Skin of body (tissue), 2 donors: ENCODE data around the gene FPR1. TPM values are rescaled to one million over a fixed set of nuclear protein-coding genes. Genes with fewer than 3 reads are reported as not detected.
A peak's percentile ranks its signal among the peaks of the same experiment; 100 is the strongest.

Source experiments
- DNase-seq: peaks from one replicate; lab custom pipeline; 2025; lab: John Stamatoyannopoulos, UW
- total RNA-seq: library from RNA; depleted of rRNA; stranded (reverse); fragments of >200 nt; gene quantifications from one replicate; pipeline ENCODE4 v1.2.3, GENCODE V29; 2014

Gene FPR1, protein sequence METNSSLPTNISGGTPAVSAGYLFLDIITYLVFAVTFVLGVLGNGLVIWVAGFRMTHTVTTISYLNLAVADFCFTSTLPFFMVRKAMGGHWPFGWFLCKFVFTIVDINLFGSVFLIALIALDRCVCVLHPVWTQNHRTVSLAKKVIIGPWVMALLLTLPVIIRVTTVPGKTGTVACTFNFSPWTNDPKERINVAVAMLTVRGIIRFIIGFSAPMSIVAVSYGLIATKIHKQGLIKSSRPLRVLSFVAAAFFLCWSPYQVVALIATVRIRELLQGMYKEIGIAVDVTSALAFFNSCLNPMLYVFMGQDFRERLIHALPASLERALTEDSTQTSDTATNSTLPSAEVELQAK
- total RNA-seq: 9.5 TPM

DNA sequence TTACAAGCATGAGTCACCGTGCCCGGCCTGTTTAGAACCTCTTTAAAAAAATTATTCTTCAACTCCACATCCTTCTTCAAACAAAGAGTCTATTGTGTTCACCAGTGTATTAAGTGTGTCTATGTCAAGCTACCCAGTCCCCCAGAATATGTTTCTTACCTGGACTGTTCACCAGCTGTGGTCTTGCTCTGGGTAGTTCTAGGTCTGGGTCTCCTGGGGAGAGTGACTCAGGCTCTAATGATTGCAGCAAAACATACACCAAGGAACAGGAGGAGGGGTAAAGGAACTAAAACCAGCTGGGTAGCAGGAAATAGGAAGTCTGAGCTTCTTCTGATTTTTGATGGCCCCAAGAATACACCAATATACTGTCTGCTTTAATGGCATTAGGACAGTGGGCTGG lies at the start of gene FPR1:
FPR1 (minus strand) TSS at position 224 of the 400 bp plus-strand sequence. CDS start 4,884 bp downstream, outside the sequence.
- no peak for DNase-seq

DNA sequence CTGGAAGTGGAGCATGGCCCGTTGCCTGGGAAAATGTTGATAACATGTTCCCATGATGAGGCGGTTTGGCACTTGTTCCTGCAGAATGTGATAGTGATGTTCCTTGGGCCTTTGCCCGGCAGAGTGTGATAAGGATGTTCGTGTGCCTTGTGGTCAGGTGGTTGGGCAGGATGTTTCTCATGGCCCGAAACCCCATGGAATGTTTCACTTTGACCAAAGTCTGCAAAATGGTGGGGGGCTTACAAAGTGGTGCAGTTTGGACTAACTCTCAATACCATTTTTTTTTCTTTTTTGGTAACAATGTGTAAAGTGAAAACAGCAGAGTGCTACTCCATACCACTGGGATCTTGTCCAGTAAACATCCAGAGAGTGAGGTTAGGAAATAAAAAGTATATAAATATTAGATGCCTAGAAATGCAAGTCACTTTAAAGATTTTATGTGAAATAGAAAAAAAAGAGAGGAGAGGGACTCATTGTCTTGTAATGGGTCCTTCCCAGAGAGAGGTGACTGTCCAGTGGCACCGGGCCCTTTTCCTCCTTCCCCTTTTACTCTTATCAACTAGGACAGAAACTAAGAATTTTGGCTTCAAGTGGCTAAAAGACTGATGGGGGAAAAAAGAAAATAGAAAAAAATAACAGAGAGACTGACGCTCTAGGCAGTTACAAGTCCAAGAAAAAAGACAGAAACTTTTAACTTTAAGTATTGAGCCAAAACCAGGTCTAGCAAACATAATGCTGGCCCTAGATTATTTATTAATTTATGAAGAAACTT lies 49.0 kb upstream of the FPR1 start:
- no peak for DNase-seq

DNA sequence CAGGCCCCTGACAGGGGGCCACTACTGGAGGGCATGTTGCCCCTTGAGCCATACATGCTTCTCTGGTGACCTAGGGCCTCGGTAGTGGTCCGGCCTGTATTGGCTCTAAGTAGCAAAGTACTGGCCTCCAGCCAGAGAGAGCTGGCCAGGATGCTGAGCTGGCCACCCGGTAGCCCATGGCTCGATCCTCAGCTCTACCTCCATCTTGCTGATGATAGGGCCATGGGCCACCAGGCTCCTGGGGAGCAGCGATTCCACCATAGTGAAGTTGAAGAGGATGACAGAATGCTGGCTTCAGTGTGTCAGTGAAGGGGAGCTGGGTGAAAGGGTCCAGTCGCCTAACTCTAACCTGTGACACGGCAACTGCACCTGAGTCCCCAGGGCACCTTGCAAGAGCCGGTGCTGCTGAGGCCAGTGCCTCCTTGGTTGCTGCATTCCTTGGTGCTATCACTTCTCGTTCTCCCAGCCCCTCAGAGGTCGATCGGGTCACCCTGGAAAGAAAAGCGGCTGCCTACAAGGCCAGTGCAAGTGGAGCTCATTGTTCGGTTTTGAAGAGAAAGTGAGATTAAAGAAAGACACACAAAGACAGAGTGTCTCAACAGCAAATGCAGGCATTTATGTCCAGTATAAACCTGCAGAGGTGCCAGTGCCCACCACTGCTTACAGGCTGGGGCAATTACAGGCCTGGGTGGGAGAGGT lies 48.2 kb upstream of the FPR1 start:
- DNase-seq: no peak

DNA sequence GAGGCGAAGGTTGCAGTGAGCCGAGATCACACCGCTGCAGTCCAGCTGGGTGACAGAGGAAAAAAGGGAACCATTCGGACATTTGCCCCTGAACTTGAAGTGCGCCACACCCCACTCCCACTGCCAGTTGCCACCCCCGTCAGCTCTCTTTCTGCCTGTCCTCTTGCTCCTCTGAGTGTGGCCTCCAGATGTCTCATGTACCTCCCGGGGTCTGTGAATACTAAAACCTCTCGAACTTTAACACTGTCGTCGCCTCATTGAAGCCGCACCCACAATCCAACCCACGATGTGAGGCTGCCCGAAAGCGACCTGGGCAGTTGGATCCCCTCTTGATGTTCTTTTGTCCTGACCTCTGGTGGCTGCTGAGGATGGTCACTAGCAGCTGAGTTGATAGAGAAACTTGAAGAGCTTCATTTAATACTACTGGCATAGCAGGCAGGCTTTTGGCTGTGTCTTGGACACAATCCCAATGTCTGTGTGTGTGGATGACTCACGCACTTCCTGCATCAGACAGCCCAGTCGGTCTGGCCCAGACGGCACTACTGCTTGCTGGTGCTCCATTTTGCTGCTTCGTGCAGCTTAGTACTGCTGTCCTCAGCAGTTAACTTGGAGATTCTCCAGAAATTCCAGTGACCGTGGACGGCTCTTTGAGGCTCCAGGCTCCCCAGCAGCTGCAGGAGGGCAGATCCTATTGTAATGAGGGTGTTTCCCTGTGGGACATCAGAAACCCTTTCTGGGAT lies 47.5 kb upstream of the FPR1 start:
- peak; percentile 84 for DNase-seq

DNA sequence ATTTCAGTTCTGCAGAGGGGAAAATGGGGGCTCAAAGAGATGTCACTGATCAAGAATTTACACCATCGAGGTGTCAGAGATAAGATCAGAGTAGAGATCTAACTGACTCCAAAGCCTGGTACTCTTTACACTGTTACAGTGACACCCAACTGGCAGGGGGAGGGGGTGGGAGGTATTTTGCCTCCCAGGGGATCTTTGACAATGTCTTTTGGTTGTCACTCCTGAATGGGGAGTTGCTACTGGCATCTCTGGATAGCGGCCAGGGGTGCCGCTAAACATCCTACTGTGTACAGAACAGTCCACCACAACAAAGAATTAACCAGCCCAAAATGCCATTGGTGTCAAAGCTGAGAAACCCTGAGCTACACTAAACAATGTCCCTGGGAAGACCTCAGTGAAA lies 46.4 kb upstream of the FPR1 start:
- no peak for DNase-seq

DNA sequence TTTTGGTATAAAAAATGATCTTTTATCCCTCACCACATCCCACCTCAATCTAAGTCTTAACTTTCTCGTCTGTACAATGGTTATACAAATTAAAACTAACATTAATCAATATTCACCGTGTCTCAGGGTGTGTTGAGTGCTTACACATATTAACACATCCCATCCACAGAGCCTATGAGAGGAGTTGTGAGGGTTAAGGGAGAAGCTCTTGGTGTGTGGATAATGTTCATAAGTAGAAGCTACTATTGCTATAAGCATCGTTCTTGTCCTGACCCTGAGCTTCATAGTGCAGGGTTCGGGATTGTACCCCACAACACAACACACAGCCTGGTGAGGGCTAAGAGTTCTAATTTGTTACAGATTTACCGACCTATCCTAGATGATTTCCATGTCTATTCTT lies 45.8 kb upstream of the FPR1 start:
- no peak for DNase-seq

DNA sequence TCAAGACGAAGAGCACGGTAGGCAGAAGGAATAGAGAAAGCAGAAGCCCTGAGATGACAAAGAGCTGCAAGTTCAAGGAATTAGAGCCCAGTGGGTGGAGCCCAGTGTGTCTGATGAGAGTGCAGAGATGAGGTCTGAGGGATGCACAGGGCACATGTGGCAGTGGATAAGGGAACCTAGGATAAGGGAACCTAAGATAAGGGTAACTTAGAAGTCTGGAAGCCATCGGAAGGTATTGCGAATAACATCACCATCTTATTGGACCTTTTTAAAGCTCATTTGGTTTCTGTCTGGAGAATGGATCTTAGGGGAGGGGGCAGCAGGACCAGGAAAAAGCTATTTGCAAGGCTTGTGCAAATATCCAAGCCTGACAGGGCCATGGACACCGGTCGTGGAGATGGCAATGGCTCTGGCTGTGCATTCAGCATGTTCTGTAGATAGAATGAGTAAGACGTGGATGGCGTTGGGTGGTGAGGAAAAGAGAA lies 44.6 kb upstream of the FPR1 start:
- no peak for DNase-seq

DNA sequence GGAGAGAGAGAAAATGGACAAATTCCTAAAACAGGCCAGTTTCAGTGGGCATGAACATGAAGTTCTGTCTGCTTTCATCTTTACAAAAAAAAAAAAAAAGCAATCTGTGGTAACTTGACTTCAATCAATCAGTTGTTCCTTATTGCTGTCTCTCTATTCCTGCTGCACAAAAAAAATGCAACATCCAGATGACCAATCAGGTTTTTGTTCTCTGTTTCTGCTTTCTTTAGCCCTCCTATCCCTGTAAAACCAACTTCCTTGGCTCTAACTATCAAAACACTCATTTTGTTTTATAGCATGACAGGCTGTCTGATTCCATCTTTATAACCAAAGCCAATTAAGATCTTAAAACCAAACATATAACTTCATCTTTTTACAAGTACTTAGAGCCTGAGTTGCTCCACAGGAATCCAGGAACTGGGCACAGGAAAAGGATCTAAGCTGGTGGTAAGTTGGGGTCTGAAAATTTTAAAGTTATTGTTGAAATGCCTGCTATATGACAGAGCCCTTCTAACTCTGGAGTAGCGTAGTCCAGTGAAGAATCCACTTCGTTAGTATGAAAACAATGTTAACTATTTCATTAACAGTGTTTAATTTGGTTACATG lies 43.3 kb upstream of the FPR1 start, which contains the start of gene FPR3:
FPR3 (plus strand) TSS at position 273 of the 606 bp plus-strand sequence. CDS start 28,592 bp downstream, outside the sequence.
- DNase-seq: no peak

DNA sequence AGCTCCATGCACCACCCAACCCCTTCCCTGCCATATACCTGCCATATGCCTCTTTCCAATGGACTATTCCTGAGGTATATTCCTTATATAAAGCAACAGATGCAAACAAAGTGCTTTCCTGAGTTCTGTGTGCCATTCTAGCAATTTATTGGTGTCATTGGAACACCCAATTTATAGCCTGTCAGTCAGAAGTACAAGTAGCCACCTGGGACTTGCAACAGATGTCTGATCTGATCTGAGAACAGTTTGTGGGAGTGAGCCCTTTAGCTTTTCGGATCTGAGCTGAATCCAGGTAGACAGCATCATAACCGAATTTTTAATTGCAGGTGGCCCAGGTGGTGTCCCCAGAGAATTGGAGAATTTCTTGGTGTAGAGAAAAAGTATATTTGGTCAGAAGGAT lies 42.3 kb upstream of the FPR1 start:
- DNase-seq: no peak

DNA sequence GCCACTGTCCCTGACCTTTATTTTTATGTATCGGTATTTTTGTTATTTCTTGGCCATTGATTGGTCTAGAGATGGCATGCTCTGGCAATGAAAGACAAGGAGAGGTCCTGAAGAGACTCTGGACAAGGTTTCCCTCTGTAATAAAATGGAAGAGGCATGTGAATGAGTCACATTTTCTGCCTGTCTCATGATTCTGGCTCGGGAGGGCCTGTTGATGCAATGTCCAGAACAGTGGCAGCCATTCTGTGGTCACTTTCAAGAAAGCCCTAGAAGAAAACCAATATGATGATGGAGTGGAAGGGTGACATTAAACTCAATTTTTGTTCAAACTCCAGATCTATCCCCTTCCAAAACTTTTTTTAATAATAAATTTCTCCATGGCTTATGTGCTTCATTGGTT lies 41.3 kb upstream of the FPR1 start:
- no peak for DNase-seq

DNA sequence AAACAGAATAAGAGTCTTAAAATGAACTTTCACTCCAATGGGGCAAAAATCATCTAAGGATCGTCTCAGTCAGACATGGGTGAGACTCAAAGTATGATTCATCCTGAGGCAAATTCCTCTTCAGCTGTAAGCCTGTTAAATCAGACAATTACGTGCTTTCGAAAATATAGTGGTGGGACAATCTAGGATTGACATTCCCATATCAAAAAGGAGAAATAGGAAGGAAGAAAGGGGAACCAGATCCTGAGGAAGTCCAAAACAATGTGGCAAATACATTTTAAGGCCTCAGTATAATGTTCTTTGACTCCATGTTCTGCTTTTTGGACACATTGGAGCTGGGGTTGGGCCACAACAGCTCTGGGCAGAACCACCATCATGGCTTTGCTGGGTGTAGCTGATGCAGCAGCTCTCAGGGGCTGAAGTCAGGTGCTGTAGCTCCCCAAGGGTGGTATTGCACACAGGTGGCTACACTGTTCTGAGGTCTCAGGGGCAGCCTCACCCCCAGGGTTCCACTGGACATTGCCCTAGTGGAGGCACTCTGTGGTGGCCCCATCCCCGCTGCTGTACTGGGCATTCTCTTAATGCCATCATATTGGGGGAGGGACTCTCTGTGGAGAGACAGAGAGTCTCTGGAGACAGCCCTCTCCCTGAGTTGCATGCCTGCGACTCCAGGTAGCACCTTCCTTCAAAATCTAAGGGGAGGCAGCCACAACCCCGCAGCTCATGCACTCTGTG lies 37.5 kb upstream of the FPR1 start:
- no peak for DNase-seq

DNA sequence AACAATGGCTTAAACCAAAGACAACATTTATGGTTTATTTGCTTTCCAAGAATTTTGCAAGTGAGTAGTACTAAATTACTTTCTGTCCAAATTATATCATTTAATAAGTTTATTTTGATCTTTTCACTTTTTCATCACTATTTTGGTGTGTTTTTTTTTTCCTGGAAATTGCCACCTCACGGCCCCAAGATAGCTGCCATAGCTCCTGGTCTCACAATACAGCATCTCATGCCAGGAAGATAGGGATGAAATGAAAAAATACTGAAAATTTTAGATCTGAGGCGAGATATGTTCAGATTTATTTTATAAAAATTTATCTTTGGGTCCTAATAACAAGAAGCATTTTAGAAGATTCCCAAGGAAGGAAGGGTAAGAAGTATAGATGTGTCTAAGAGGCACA lies 36.4 kb upstream of the FPR1 start:
- no peak for DNase-seq

DNA sequence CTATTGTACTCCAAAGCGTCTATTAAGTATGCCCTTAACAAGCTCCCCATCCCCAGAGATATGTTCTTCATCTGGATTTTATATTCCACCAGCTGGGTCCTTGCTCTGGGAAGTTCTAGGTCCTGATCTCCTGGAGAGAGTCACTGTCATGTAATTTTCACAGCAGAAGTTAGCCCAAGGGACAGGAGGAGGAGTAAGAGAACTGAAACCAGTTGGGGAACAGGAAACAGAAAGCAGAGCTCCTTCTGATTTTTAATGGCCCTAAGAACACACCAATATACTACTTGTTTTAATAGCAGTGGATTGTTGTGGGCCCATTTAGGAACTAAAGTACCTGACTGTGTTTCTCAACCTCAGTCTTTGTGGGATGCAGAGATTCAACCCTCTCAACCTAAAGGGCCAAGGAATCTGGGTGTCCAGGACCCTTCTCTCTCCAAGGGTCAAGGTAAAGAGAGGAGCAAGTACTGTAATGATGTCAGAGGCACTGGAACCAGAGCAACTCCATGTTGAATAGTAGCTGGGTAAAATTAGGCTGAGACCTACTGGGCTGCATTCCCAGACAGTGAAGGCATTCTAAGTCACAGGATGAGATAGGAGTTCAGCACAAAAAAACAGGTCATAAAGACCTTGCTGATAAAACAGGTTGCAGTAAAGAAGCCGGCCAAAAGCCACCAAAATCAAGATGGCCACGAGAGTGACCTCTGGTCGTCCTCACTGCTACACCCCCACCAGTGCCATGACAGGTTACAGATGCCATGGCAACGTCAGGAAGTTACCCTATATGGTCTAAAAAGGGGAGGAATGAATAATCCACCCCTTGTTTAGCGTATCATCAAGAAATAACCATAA lies 35.2 kb upstream of the FPR1 start:
- no peak for DNase-seq

DNA sequence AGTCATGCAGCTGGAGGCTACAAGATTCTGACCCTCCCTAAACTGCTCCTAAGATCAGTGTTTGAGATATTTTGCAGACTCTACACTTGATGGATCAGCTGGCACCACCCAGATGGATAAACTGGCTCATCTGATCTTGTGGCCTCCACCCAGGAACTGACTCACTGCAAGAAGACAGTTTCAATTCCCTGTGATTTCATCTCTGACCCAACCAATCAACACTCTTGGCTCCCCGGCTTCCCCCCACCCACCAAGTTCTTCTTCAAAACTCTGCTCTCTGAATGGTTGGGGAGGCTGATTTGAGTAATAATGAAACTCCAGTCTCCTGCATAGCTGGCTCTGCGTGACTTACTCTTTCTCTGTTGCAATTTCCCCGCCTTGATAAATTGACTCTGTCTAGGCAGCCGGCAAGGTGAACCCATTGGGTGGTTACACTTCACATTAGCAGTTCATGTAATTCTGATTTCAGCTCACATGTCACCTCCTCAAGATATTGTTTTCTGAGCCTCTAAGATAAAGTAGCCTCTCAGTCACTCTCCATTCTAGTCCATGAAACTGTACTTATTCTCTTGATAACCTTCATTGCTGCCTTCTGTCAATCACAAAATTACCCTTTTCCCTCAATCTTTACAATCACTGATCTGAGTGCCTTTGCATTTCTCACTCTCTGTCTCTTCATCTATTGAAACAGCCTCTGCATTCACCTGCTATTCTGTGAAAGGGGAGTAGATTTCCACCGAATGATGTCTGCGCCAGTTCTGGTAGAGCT lies 33.4 kb upstream of the FPR1 start:
- no peak for DNase-seq

DNA sequence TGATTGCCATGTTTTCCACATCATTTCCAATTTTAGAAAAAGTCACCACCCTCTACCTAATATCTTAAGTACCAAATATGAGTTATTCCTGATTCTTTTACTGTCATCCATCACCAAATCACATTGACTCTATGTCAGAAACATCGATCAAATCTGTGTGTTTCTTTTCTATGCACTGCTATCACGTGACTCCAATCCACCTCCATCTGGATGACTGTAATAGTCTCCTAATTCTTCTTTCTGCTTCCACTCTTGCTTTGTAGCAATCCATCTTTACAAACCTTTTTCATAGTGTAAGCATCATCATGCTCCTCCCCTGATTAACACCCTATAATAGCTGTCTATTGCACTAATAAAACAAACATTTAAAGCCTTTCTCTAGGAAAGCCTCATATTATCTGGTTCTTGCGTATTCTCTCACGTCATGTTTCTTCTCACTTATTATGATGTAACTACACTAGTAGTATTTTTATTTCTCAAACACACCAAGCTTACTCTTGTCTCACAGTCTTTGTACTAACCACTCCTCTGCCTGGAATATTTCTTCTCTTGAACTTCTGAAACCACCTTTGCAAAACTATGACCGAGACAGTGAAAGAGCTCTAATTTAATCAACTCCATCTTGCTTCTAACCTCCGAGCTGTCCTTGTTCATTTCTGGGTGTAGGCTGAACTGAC lies 32.6 kb upstream of the FPR1 start:
- no peak for DNase-seq

DNA sequence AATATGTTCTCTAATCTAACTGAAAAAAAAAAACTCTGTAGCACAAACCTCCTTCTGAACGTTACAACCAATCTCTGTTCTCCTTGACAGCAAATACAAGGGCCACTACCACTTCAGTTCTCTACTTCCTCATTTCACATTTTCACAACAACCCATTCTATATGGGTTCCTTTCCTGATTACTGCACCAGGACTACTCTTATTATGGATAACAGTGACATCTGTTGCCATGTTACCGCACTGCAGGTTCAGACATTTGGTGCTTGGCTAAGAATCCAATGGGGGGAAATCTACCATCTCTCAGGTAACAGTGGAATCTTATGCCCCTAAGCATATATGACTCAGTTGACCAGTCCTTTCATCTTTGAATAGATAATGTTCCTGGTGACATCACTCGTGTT lies 31.7 kb upstream of the FPR1 start:
- peak; percentile 9 for DNase-seq

DNA sequence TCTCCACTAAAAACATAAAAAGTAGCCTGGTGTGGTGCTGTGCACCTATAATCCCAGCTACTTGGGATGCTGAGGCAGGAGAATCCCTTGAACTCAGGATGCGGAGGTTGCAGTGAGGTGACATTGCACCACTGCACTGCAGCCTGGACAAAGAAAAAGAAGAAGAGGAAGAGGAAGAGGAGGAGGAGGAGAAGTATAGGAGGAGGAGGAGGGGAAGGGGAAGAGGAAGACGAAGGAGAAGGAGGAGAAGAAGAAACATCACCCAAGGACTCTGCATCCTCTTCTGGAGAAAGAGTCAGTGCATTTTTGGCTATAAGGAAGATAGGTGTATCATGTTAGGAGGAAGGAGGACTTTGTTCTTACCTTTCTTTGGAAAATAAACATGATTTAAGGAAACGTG lies 30.3 kb upstream of the FPR1 start:
- no peak for DNase-seq

DNA sequence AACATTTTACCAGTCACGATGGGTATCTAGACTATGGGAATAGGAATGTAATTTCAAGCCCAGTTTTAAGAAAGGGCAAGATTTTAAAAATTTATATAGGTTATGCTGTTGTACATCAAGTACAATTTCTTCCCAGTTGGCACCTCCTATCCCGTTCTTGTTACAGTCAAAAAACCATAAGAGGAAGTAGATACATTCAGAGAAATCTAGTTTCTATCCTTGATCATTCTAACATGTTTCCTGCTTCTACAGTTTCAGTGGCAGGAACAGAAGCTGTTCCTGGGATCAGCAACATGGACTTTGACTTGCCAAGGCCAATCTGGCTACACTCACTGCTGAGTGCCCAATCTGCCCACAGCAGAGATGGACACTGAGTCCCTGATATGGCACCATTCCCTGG lies 28.6 kb upstream of the FPR1 start:
- DNase-seq: no peak
